WTC11 (cell line): ENCODE data around the gene RFX8.

ENCODE experiments used
- ESRRA ChIP-seq: sonication (generic); formaldehyde crosslinking; IDR thresholded peaks from 2 replicates; pipeline ENCODE4 v1.8.1; 2022; ENCODE audit warnings: mild to moderate bottlenecking, missing genetic modification reagents, borderline replicate concordance
- TF ChIP-seq, protein P1 (sequence below): sonication (generic); formaldehyde crosslinking; IDR thresholded peaks from 2 replicates; pipeline ENCODE4 v1.8.1; 2023; ENCODE audit warnings: mild to moderate bottlenecking, missing genetic modification reagents, moderate library complexity
- TF ChIP-seq, protein P2 (sequence below): fragments of 200-600 bp; IDR thresholded peaks from 2 replicates; pipeline ENCODE4 v1.8.0; 2022; ENCODE audit warnings: antibody characterized with exemption

GRCh38 chr2:101403745-101404144, 71.2 kb downstream of the RFX8 start:
- no peak for TF ChIP-seq ESRRA (CRISPR knock-in tag)
- TF ChIP-seq, protein P1, sequence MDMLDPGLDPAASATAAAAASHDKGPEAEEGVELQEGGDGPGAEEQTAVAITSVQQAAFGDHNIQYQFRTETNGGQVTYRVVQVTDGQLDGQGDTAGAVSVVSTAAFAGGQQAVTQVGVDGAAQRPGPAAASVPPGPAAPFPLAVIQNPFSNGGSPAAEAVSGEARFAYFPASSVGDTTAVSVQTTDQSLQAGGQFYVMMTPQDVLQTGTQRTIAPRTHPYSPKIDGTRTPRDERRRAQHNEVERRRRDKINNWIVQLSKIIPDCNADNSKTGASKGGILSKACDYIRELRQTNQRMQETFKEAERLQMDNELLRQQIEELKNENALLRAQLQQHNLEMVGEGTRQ (CRISPR knock-in tag), result no peak
- TF ChIP-seq, protein P2, sequence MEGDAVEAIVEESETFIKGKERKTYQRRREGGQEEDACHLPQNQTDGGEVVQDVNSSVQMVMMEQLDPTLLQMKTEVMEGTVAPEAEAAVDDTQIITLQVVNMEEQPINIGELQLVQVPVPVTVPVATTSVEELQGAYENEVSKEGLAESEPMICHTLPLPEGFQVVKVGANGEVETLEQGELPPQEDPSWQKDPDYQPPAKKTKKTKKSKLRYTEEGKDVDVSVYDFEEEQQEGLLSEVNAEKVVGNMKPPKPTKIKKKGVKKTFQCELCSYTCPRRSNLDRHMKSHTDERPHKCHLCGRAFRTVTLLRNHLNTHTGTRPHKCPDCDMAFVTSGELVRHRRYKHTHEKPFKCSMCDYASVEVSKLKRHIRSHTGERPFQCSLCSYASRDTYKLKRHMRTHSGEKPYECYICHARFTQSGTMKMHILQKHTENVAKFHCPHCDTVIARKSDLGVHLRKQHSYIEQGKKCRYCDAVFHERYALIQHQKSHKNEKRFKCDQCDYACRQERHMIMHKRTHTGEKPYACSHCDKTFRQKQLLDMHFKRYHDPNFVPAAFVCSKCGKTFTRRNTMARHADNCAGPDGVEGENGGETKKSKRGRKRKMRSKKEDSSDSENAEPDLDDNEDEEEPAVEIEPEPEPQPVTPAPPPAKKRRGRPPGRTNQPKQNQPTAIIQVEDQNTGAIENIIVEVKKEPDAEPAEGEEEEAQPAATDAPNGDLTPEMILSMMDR, result no peak
